ENCODE data around the gene MYO3B. TPM values are rescaled to one million over a fixed set of nuclear protein-coding genes. Genes with fewer than 3 reads are reported as not detected.
"Not testable (repeated sequence)": the region's sequence is repeated elsewhere in the genome, so short reads cannot be mapped to it uniquely, and the experiment has no call there.

Gene MYO3B
- total RNA-seq, 1 experiment from 2014 or later, result 0.09 TPM

GRCh38 chr2:170276056-170276455 is 98.1 kb downstream of the MYO3B start:
- Mint-ChIP-seq H3K9me3 (ENCODE audit: unreplicated experiment) (no peaks in the 10 kb centered on the region), H3K27me3 (ENCODE audit: insufficient read depth, unreplicated experiment) (peaks cover 8% of the 10 kb centered on the region), H3K36me3 (ENCODE audit: insufficient read depth, unreplicated experiment) (no peaks in the 10 kb centered on the region), H3K27ac (ENCODE audit: unreplicated experiment) (no peak overlapping the region), H3K4me1 (ENCODE audit: low read depth, unreplicated experiment) (no peaks in the 10 kb centered on the region), H3K4me3 (ENCODE audit: unreplicated experiment) (no peak overlapping the region)
- Histone ChIP-seq H3K4me1 (no peaks in the 10 kb centered on the region), H3K9me3 (no peaks in the 10 kb centered on the region; the same call in 1 of the 2 replicates), H3K36me3 (ENCODE audit: control insufficient read depth, insufficient read depth, low read length) (no peaks in the 10 kb centered on the region), H3K27me3 (replicated peaks; ENCODE audit: control insufficient read depth, insufficient read depth, low read length) (no peaks in the 10 kb centered on the region), H3K4me3 (ENCODE audit: low read depth, low read length) (no peak overlapping the region)
- DNase-seq, result no peak
- intact Hi-C loops (cut with micrococcal nuclease; ENCODE audit: unreplicated experiment), result no loop called here
- ChIA-PET POLR2A (no interaction called here), CTCF (no interaction called here)
- TF ChIP-seq CTCF (IDR thresholded peaks at IDR 0.05; ENCODE audit: insufficient read depth in 1 of 2, low read depth in 1 of 2, low read length in 1 of 2, severe bottlenecking in 1 of 2, unreplicated experiment in 1 of 2), result no peak
- BruUV-seq (replicated peaks), result no TSS peak

- Histone ChIP-seq H3K36me3 (ENCODE audit: control insufficient read depth, insufficient read depth, low read length) (no peaks in the 10 kb centered on the region), H3K9me3 (no peaks in the 10 kb centered on the region; the same call in 1 of the 2 replicates), H3K4me3 (ENCODE audit: low read depth, low read length) (no peak overlapping the region), H3K4me1 (no peaks in the 10 kb centered on the region), H3K27me3 (replicated peaks; ENCODE audit: control insufficient read depth, insufficient read depth, low read length) (no peaks in the 10 kb centered on the region)
- intact Hi-C loops (cut with micrococcal nuclease; ENCODE audit: unreplicated experiment), result no loop called here
- Mint-ChIP-seq H3K27ac (ENCODE audit: unreplicated experiment) (no peak overlapping the region), H3K9me3 (ENCODE audit: unreplicated experiment) (no peaks in the 10 kb centered on the region), H3K4me3 (ENCODE audit: unreplicated experiment) (no peak overlapping the region), H3K27me3 (ENCODE audit: insufficient read depth, unreplicated experiment) (peaks cover 12% of the 10 kb centered on the region), H3K4me1 (ENCODE audit: low read depth, unreplicated experiment) (no peaks in the 10 kb centered on the region), H3K36me3 (ENCODE audit: insufficient read depth, unreplicated experiment) (no peaks in the 10 kb centered on the region)
- ChIA-PET CTCF (no interaction called here), POLR2A (no interaction called here)
- no TSS peak for BruUV-seq (replicated peaks)
- TF ChIP-seq CTCF (IDR thresholded peaks at IDR 0.05; ENCODE audit: insufficient read depth in 1 of 2, low read depth in 1 of 2, low read length in 1 of 2, severe bottlenecking in 1 of 2, unreplicated experiment in 1 of 2), result no peak
- no peak for DNase-seq
These were observed 99.1 kb downstream of the MYO3B start for GRCh38 chr2:170276925-170277629.

- Mint-ChIP-seq H3K4me1 (ENCODE audit: low read depth, unreplicated experiment) (no peaks in the 10 kb centered on the region), H3K36me3 (ENCODE audit: insufficient read depth, unreplicated experiment) (no peaks in the 10 kb centered on the region), H3K27me3 (ENCODE audit: insufficient read depth, unreplicated experiment) (peaks cover 12% of the 10 kb centered on the region), H3K27ac (ENCODE audit: unreplicated experiment) (no peak overlapping the region), H3K4me3 (ENCODE audit: unreplicated experiment) (no peak overlapping the region), H3K9me3 (ENCODE audit: unreplicated experiment) (no peaks in the 10 kb centered on the region)
- H3K4me1 ChIP-seq, result no peaks in the 10 kb centered on the region
- intact Hi-C loops (cut with micrococcal nuclease; ENCODE audit: unreplicated experiment), result no loop called here
- CTCF ChIA-PET, result no interaction called here
- no peak overlapping the region for H3K4me3 ChIP-seq (ENCODE audit: low read depth, low read length)
- no peaks in the 10 kb centered on the region; the same call in 1 of the 2 replicates for H3K9me3 ChIP-seq
- POLR2A ChIA-PET, result no interaction called here
- H3K36me3 ChIP-seq (ENCODE audit: control insufficient read depth, insufficient read depth, low read length), result no peaks in the 10 kb centered on the region
- no peaks in the 10 kb centered on the region for H3K27me3 ChIP-seq (replicated peaks; ENCODE audit: control insufficient read depth, insufficient read depth, low read length)
- BruUV-seq (replicated peaks), result no TSS peak
- TF ChIP-seq CTCF (IDR thresholded peaks at IDR 0.05; ENCODE audit: insufficient read depth in 1 of 2, low read depth in 1 of 2, low read length in 1 of 2, severe bottlenecking in 1 of 2, unreplicated experiment in 1 of 2), result no peak
- DNase-seq, result no peak
These were observed 100.0 kb downstream of the MYO3B start for GRCh38 chr2:170277951-170278350.

GRCh38 chr2:170279615-170280014 is 101.7 kb downstream of the MYO3B start:
- H3K36me3 ChIP-seq (ENCODE audit: control insufficient read depth, insufficient read depth, low read length); H3K27ac Mint-ChIP-seq (ENCODE audit: unreplicated experiment); H3K9me3 ChIP-seq; H3K4me3 ChIP-seq (ENCODE audit: low read depth, low read length); DNase-seq; H3K4me1 ChIP-seq; intact Hi-C loops (cut with micrococcal nuclease; ENCODE audit: unreplicated experiment); H3K4me1 Mint-ChIP-seq (ENCODE audit: low read depth, unreplicated experiment); H3K27me3 ChIP-seq (replicated peaks; ENCODE audit: control insufficient read depth, insufficient read depth, low read length); CTCF ChIA-PET; BruUV-seq (replicated peaks); H3K36me3 Mint-ChIP-seq (ENCODE audit: insufficient read depth, unreplicated experiment); POLR2A ChIA-PET; H3K4me3 Mint-ChIP-seq (ENCODE audit: unreplicated experiment); H3K9me3 Mint-ChIP-seq (ENCODE audit: unreplicated experiment): not testable (repeated sequence)
- peaks cover 15% of the 10 kb centered on the region for H3K27me3 Mint-ChIP-seq (ENCODE audit: insufficient read depth, unreplicated experiment)

Measured in Caco-2 (cell line).